Stimulated activated naive CD8-positive, alpha-beta T cell treated with anti-CD3 and anti-CD28 coated beads, Interleukin-15, Interleukin-2, amounts not matched to agents 100 ng/mL and 50 ng/mL, for 24 hours (primary cell): ENCODE measurements around the gene CHCT1.

Experiments used
- H3K27ac Mint-ChIP-seq: one replicate; pipeline ENCODE4 v1.8.0; 2021; ENCODE audit warnings: mild to moderate bottlenecking, mixed read lengths
- H3K27me3 Mint-ChIP-seq: one replicate; pipeline ENCODE4 v1.8.0; 2021; ENCODE audit warnings: mixed read lengths
- H3K36me3 Mint-ChIP-seq: one replicate; pipeline ENCODE4 v1.8.0; 2021; ENCODE audit warnings: low read depth, mixed read lengths
- H3K4me1 Mint-ChIP-seq: one replicate; pipeline ENCODE4 v1.8.0; 2021; ENCODE audit warnings: low read depth, mixed read lengths
- H3K4me3 Mint-ChIP-seq: one replicate; pipeline ENCODE4 v1.8.0; 2021; ENCODE audit warnings: mild to moderate bottlenecking, mixed read lengths
- H3K9me3 Mint-ChIP-seq: one replicate; pipeline ENCODE4 v1.8.0; 2021; ENCODE audit warnings: mixed read lengths

CHCT1 gene

DNA sequence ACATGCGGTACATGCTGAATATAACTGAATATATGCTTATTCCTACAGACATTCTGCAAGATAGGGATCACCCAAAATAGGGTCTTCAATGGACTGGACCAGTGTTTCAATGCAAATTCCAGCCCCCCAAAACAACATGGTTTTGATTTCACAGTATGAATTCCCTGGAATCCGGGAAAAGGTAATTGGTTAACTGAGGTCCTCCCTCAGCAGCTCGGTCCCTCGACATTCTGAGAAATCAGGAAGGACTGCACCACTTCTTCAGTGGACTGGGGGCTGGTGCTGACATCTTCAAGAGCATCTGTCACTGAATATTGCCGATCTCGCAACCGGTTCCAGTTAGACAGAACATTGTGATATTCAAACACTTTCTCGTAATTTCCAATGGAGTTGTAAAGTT lies 25.1 kb downstream of the CHCT1 start:
- H3K4me3 Mint-ChIP-seq = no peak overlapping the region
- H3K36me3 Mint-ChIP-seq = peaks cover 28% of the 10 kb centered on the region
- H3K9me3 Mint-ChIP-seq = no peaks in the 10 kb centered on the region
- no peaks in the 10 kb centered on the region for H3K27me3 Mint-ChIP-seq
- H3K4me1 Mint-ChIP-seq = no peaks in the 10 kb centered on the region
- no peak overlapping the region for H3K27ac Mint-ChIP-seq

- H3K4me3 Mint-ChIP-seq = no peak overlapping the region
- H3K27me3 Mint-ChIP-seq = no peaks in the 10 kb centered on the region
- H3K4me1 Mint-ChIP-seq = no peaks in the 10 kb centered on the region
- H3K9me3 Mint-ChIP-seq = no peaks in the 10 kb centered on the region
- peaks cover 32% of the 10 kb centered on the region for H3K36me3 Mint-ChIP-seq
- H3K27ac Mint-ChIP-seq = no peak overlapping the region
Measured at GRCh38 chr17:60451071-60451470, 28.8 kb downstream of the CHCT1 start.

- Mint-ChIP-seq H3K36me3 (peaks cover 36% of the 10 kb centered on the region), H3K4me1 (no peaks in the 10 kb centered on the region), H3K27me3 (no peaks in the 10 kb centered on the region), H3K9me3 (no peaks in the 10 kb centered on the region), H3K27ac (no peak overlapping the region), H3K4me3 (no peak overlapping the region)
Measured at GRCh38 chr17:60451965-60452364, 29.7 kb downstream of the CHCT1 start.

- H3K9me3 Mint-ChIP-seq = no peaks in the 10 kb centered on the region
- no peaks in the 10 kb centered on the region for H3K27me3 Mint-ChIP-seq
- peaks cover 34% of the 10 kb centered on the region for H3K36me3 Mint-ChIP-seq
- H3K27ac Mint-ChIP-seq = no peak overlapping the region
- H3K4me1 Mint-ChIP-seq = no peaks in the 10 kb centered on the region
- no peak overlapping the region for H3K4me3 Mint-ChIP-seq
Measured at GRCh38 chr17:60455378-60455777, 33.1 kb downstream of the CHCT1 start.

- H3K27ac Mint-ChIP-seq = no peak overlapping the region
- H3K4me1 Mint-ChIP-seq = no peaks in the 10 kb centered on the region
- H3K36me3 Mint-ChIP-seq = peaks cover 38% of the 10 kb centered on the region
- no peaks in the 10 kb centered on the region for H3K9me3 Mint-ChIP-seq
- H3K27me3 Mint-ChIP-seq = no peaks in the 10 kb centered on the region
- H3K4me3 Mint-ChIP-seq = no peak overlapping the region
Measured at GRCh38 chr17:60457148-60457547, 34.9 kb downstream of the CHCT1 start.

DNA sequence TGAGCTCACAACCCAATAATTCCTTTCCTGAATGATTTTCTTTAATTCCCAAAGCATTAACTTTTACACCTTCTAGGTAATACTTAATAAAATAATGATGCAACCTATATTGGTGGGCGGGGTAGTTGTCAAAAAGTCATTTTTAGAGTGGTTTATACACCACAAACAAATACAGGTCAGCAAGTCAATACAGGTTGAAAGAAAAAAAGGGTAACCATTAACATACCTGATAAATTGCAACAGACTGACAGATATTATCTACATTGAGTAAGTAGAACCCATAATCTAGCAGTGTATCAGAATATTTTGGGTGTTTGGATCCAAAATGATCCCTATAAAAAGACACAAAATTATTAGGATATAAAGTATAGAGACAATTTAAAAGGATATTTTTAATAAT lies 39.3 kb downstream of the CHCT1 start:
- H3K4me1 Mint-ChIP-seq = no peaks in the 10 kb centered on the region

GRCh38 chr17:60463157-60463835 lies 41.0 kb downstream of the CHCT1 start:
- Mint-ChIP-seq H3K9me3 (no peaks in the 10 kb centered on the region), H3K4me3 (no peak overlapping the region), H3K27ac (no peak overlapping the region), H3K4me1 (no peaks in the 10 kb centered on the region), H3K36me3 (peaks cover 37% of the 10 kb centered on the region), H3K27me3 (no peaks in the 10 kb centered on the region)

More for the DNA sequence above, 39.3 kb downstream of the CHCT1 start:
- Mint-ChIP-seq H3K9me3 (no peaks in the 10 kb centered on the region), H3K36me3 (peaks cover 51% of the 10 kb centered on the region), H3K27ac (no peak overlapping the region), H3K4me3 (no peak overlapping the region), H3K27me3 (no peaks in the 10 kb centered on the region)

DNA sequence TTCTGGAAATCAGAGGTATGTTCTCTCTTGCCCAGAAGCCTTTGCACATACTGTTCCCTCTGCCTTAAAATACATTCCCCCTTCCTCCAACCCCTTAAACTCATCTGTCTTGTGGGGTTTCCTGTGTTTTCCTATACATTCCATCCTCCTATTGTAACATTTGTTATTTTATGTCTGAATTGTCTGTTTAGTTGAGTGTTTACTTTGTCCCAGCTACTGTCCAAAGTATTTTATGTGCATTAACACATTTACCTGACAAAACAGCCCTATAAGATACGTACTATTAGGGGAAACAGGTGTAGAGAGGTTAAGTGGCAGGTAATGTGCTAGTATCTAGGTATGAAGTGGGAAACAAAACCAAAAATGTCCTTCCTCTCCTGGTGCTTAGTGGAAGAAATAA lies 42.1 kb downstream of the CHCT1 start:
- no peaks in the 10 kb centered on the region for H3K9me3 Mint-ChIP-seq
- H3K27ac Mint-ChIP-seq = no peak overlapping the region
- no peaks in the 10 kb centered on the region for H3K4me1 Mint-ChIP-seq
- peaks cover 33% of the 10 kb centered on the region for H3K36me3 Mint-ChIP-seq
- H3K27me3 Mint-ChIP-seq = no peaks in the 10 kb centered on the region
- no peak overlapping the region for H3K4me3 Mint-ChIP-seq

DNA sequence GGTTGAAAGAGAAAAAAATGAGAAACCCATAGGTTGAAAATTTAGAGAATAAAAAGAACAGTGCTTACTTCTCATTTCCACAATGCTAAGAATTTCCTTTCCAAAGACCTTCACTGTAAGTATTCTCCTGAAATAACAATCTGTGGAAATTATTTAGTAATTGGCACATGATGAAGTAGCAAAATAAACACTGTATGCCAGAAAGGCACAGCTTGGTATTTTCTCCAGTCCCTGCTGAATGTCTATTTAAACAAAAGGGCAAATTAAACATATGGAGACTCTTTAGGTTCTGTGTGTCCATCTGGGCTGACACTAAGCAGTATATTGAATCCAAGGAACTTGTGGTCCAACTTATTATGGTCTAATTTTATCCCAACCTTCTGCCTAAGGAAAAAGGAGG lies 46.1 kb downstream of the CHCT1 start:
- Mint-ChIP-seq H3K9me3 (no peaks in the 10 kb centered on the region), H3K4me1 (peaks cover 10% of the 10 kb centered on the region), H3K4me3 (no peak overlapping the region), H3K27ac (no peak overlapping the region), H3K36me3 (peaks cover 47% of the 10 kb centered on the region), H3K27me3 (no peaks in the 10 kb centered on the region)

- Mint-ChIP-seq H3K27ac (no peak overlapping the region), H3K4me1 (peaks cover 10% of the 10 kb centered on the region), H3K36me3 (peaks cover 36% of the 10 kb centered on the region), H3K4me3 (no peak overlapping the region), H3K27me3 (no peaks in the 10 kb centered on the region), H3K9me3 (no peaks in the 10 kb centered on the region)
Measured at GRCh38 chr17:60471451-60471850, 49.2 kb downstream of the CHCT1 start.

- H3K27me3 Mint-ChIP-seq = no peaks in the 10 kb centered on the region
- no peak overlapping the region for H3K4me3 Mint-ChIP-seq
- H3K4me1 Mint-ChIP-seq = peaks cover 10% of the 10 kb centered on the region
- no peaks in the 10 kb centered on the region for H3K9me3 Mint-ChIP-seq
- peaks cover 41% of the 10 kb centered on the region for H3K36me3 Mint-ChIP-seq
- H3K27ac Mint-ChIP-seq = no peak overlapping the region
Measured at GRCh38 chr17:60472449-60472848, 50.2 kb downstream of the CHCT1 start.

DNA sequence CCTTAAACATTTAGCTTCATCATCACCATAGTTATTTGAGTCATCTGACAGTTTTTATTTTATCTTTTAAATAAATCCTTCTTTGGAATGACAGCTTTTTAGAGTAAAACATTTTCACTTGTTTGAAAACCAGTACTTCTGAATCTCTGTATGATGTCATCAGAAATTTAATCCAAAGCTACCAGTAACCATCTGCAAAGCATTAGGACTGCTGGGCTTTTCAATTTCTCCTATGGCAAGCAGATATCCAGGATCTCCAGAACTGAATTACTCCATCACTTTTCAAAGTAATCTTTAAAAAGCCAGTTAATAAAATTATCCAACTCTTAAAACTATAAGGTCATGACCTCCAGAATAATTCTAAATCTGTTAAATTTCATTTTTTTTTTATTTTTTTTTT lies 51.5 kb downstream of the CHCT1 start:
- Mint-ChIP-seq H3K9me3 (no peaks in the 10 kb centered on the region), H3K4me1 (peaks cover 10% of the 10 kb centered on the region), H3K27ac (no peak overlapping the region), H3K4me3 (no peak overlapping the region), H3K36me3 (peaks cover 46% of the 10 kb centered on the region), H3K27me3 (no peaks in the 10 kb centered on the region)
